Panc1 (cell line): ENCODE measurements around the gene GABRR2. TPM values are rescaled to one million over a fixed set of nuclear protein-coding genes. Genes with fewer than 3 reads are reported as not detected.

Experiments used
- ATAC-seq: fragments of 200-7000 bp; cut with Tn5 transposase; 2 replicates; pipeline ENCODE4 v1.9.1; 2020; ENCODE audit warnings: mild to moderate bottlenecking, moderate library complexity
- BruUV-seq: library from RNA; stranded (reverse); fragments of 400-500 nt; replicated peaks from 2 replicates; lab custom pipeline; 2021; lab: Mats Ljungman, UMichigan
- CTCF ChIA-PET: fragments of 300-600 bp; sonication (Branson Sonifier 250); formaldehyde crosslinking; loops from one replicate; lab custom pipeline; 2022; ENCODE audit warnings: antibody characterized with exemption; lab: Charles Lee
- POLR2A ChIA-PET: fragments of 300-600 bp; sonication (Branson Sonifier 250); formaldehyde crosslinking; loops from one replicate; lab custom pipeline; 2022; ENCODE audit warnings: antibody characterized with exemption; lab: Charles Lee
- DNase-seq: peaks from one replicate; pipeline ENCODE4 v3.0.0-alpha.2; 2010; ENCODE audit warnings: low read depth, low spot score
- H3K27ac ChIP-seq: 2 replicates; pipeline ENCODE4 v1.5.1; 2011; ENCODE audit warnings: mild to moderate bottlenecking, low read length, inconsistent platforms
- H3K27me3 ChIP-seq: fragments of 200-500 bp; sonication (Bioruptor generic); 2 replicates; pipeline ENCODE4 v1.6.0; 2014; ENCODE audit warnings: low read length, inconsistent platforms; ENCODE audit not compliant: control insufficient read depth, insufficient read depth
- H3K36me3 ChIP-seq: fragments of 200-500 bp; sonication (Bioruptor generic); 2 replicates; pipeline ENCODE4 v1.5.1; 2014; ENCODE audit warnings: inconsistent platforms, mild to moderate bottlenecking, low read length, moderate library complexity; ENCODE audit not compliant: control insufficient read depth, insufficient read depth
- H3K4me1 ChIP-seq: 2 replicates; pipeline ENCODE4 v1.5.1; 2011; ENCODE audit warnings: inconsistent platforms, mild to moderate bottlenecking, low read length, moderate library complexity; ENCODE audit not compliant: control insufficient read depth, insufficient read depth
- H3K4me3 ChIP-seq, 2 experiments: 2 replicates each; pipeline ENCODE4 v1.5.1; 2011 to 2012; ENCODE audit warnings: low read depth in 2 of 2, low read length in 2 of 2, mild to moderate bottlenecking in 2 of 2, inconsistent platforms in 1 of 2, moderate library complexity in 1 of 2
- H3K9me3 ChIP-seq: fragments of 200-500 bp; sonication (Bioruptor generic); 2 replicates; pipeline ENCODE4 v1.5.1; 2014; ENCODE audit warnings: low read depth, mild to moderate bottlenecking, inconsistent platforms, low read length, moderate library complexity; ENCODE audit not compliant: control insufficient read depth, insufficient read depth
- POLR2AphosphoS5 ChIP-seq: IDR thresholded peaks from 2 replicates; pipeline ENCODE4 v1.6.1; 2012; ENCODE audit warnings: mild to moderate bottlenecking, low read depth, low read length, moderate library complexity
- SIN3A ChIP-seq: IDR thresholded peaks from 2 replicates; pipeline ENCODE4 v1.6.1; 2012; ENCODE audit warnings: low read depth, mild to moderate bottlenecking, low read length, moderate library complexity, borderline replicate concordance; ENCODE audit not compliant: insufficient read depth
- TCF7L2 ChIP-seq: IDR thresholded peaks from 2 replicates; pipeline ENCODE4 v1.6.1; 2011; ENCODE audit warnings: mild to moderate bottlenecking, low read depth, low read length, inconsistent platforms
- in situ Hi-C: cut with HindIII; loops from 2 replicates; pipeline ENCODE4 v1.10.0; 2016; ENCODE audit warnings: low sequenced_read_pairs, low pct_unique_long_range_greater_than_20kb
- intact Hi-C: fragments of 100-400 bp; cut with micrococcal nuclease; formaldehyde crosslinking; loops from one replicate; pipeline ENCODE4 v1.10.0; 2022; ENCODE audit not compliant: unreplicated experiment
- total RNA-seq: library from RNA; stranded (reverse); gene quantifications from one replicate; pipeline ENCODE4 v1.2.1, GENCODE V29; 2021; ENCODE audit not compliant: unreplicated experiment
- TF ChIP-seq, protein P1 (sequence below), 2 experiments: IDR thresholded peaks; 2 replicates each; pipeline ENCODE4 v1.6.1; 2011 to 2012; ENCODE audit warnings: low read depth in 2 of 2, control low read depth in 1 of 2, low read length in 1 of 2, mild to moderate bottlenecking in 1 of 2, moderate library complexity in 1 of 2; ENCODE audit not compliant: insufficient read depth in 1 of 2
- TF ChIP-seq, protein P2 (sequence below): fragments of 450-650 bp; IDR thresholded peaks from 2 replicates; pipeline ENCODE4 v1.5.1; 2017; ENCODE audit warnings: mild to moderate bottlenecking

GABRR2 gene
- total RNA-seq, 1 experiment from 2014 or later, result 0.18 TPM

GRCh38 chr6:89284081-89284480, 31.0 kb downstream of the GABRR2 start:
- no peak for DNase-seq
- ChIA-PET POLR2A (no interaction called here), CTCF (no interaction called here)
- no peaks in the 10 kb centered on the region for H3K9me3 ChIP-seq
- H3K4me3 ChIP-seq, result no peak overlapping the region
- in situ Hi-C loops (no loop called here), intact Hi-C loops (no loop called here)
- H3K27me3 ChIP-seq, result no peaks in the 10 kb centered on the region
- no peaks in the 10 kb centered on the region for H3K4me1 ChIP-seq
- H3K27ac ChIP-seq, result no peak overlapping the region
- TF ChIP-seq SIN3A (no peak), POLR2AphosphoS5 (no peak), TCF7L2 (no peak)
- BruUV-seq, result no TSS peak
- H3K36me3 ChIP-seq, result no peaks in the 10 kb centered on the region
- ATAC-seq, result no peak

DNA sequence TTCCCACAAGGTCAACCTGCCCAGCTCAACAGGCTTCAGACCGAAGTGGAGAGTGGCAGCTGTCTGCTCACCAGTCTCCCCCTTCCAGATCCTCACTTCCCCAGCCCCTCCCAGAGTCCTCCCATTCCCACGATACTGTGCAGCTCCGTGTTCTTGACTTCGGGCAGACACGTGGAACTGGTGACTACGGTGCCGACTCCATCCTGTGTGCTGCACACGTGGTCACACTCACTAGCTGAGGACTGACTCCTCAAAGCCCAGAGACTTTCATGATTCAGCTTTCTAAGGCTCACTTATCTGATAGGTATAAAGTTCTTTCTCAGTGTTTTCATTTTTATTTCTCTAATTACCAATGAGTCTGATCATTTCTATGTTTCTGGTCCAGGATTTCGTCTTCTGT, 32.4 kb downstream of the GABRR2 start:
- intact Hi-C loops, result no loop called here

More for the DNA sequence above, 32.4 kb downstream of the GABRR2 start:
- ChIA-PET POLR2A (no interaction called here), CTCF (interaction anchor here (0.6 kb wide), 1 partner anchor 74 kb away, joined by 3 read pairs; no protein-coding TSS in a partner anchor)
- DNase-seq (no peak), ATAC-seq (no peak)
- Histone ChIP-seq H3K4me1 (no peaks in the 10 kb centered on the region), H3K27ac (no peak overlapping the region), H3K36me3 (no peaks in the 10 kb centered on the region), H3K27me3 (no peaks in the 10 kb centered on the region), H3K4me3 (no peak overlapping the region), H3K9me3 (no peaks in the 10 kb centered on the region)
- TF ChIP-seq POLR2AphosphoS5, result no peak
- TF ChIP-seq, protein P1, sequence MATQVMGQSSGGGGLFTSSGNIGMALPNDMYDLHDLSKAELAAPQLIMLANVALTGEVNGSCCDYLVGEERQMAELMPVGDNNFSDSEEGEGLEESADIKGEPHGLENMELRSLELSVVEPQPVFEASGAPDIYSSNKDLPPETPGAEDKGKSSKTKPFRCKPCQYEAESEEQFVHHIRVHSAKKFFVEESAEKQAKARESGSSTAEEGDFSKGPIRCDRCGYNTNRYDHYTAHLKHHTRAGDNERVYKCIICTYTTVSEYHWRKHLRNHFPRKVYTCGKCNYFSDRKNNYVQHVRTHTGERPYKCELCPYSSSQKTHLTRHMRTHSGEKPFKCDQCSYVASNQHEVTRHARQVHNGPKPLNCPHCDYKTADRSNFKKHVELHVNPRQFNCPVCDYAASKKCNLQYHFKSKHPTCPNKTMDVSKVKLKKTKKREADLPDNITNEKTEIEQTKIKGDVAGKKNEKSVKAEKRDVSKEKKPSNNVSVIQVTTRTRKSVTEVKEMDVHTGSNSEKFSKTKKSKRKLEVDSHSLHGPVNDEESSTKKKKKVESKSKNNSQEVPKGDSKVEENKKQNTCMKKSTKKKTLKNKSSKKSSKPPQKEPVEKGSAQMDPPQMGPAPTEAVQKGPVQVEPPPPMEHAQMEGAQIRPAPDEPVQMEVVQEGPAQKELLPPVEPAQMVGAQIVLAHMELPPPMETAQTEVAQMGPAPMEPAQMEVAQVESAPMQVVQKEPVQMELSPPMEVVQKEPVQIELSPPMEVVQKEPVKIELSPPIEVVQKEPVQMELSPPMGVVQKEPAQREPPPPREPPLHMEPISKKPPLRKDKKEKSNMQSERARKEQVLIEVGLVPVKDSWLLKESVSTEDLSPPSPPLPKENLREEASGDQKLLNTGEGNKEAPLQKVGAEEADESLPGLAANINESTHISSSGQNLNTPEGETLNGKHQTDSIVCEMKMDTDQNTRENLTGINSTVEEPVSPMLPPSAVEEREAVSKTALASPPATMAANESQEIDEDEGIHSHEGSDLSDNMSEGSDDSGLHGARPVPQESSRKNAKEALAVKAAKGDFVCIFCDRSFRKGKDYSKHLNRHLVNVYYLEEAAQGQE (IDR thresholded peaks at IDR 0.05; ENCODE audit: insufficient read depth in 1 of 2, low read depth in 2 of 2, low read length in 1 of 2), result no peak
- TF ChIP-seq, protein P2, sequence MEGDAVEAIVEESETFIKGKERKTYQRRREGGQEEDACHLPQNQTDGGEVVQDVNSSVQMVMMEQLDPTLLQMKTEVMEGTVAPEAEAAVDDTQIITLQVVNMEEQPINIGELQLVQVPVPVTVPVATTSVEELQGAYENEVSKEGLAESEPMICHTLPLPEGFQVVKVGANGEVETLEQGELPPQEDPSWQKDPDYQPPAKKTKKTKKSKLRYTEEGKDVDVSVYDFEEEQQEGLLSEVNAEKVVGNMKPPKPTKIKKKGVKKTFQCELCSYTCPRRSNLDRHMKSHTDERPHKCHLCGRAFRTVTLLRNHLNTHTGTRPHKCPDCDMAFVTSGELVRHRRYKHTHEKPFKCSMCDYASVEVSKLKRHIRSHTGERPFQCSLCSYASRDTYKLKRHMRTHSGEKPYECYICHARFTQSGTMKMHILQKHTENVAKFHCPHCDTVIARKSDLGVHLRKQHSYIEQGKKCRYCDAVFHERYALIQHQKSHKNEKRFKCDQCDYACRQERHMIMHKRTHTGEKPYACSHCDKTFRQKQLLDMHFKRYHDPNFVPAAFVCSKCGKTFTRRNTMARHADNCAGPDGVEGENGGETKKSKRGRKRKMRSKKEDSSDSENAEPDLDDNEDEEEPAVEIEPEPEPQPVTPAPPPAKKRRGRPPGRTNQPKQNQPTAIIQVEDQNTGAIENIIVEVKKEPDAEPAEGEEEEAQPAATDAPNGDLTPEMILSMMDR, result no peak
- in situ Hi-C loops, result no loop called here
- BruUV-seq, result no TSS peak
